ENCODE data around the gene CDK19.

GRCh38 chr6:110653381-110653780 lies 161.9 kb downstream of the CDK19 start:
- TF ChIP-seq CTCF (IDR thresholded peaks at IDR 0.05) (no peak), POLR2A (IDR thresholded peaks at IDR 0.05) (no peak)
